Measurements from ENCODE around the gene WWOX.

- TF ChIP-seq POLR2A (IDR thresholded peaks at IDR 0.05; ENCODE audit: low read length) = no peak
- TF ChIP-seq GATA1 (IDR thresholded peaks at IDR 0.05; ENCODE audit: low read depth, low read length) = no peak
Measured at GRCh38 chr16:78116946-78117345, 17.5 kb downstream of the WWOX start.
